HG02943 (cell line): ENCODE measurements around the gene GLIS1.

Source experiments
- ATAC-seq: cut with Tn5 transposase; IDR thresholded peaks from one replicate; pipeline ENCODE4 v1.9.1; 2021; ENCODE audit warnings: mild to moderate bottlenecking, low read depth, moderate library complexity; ENCODE audit not compliant: unreplicated experiment

Gene GLIS1

DNA sequence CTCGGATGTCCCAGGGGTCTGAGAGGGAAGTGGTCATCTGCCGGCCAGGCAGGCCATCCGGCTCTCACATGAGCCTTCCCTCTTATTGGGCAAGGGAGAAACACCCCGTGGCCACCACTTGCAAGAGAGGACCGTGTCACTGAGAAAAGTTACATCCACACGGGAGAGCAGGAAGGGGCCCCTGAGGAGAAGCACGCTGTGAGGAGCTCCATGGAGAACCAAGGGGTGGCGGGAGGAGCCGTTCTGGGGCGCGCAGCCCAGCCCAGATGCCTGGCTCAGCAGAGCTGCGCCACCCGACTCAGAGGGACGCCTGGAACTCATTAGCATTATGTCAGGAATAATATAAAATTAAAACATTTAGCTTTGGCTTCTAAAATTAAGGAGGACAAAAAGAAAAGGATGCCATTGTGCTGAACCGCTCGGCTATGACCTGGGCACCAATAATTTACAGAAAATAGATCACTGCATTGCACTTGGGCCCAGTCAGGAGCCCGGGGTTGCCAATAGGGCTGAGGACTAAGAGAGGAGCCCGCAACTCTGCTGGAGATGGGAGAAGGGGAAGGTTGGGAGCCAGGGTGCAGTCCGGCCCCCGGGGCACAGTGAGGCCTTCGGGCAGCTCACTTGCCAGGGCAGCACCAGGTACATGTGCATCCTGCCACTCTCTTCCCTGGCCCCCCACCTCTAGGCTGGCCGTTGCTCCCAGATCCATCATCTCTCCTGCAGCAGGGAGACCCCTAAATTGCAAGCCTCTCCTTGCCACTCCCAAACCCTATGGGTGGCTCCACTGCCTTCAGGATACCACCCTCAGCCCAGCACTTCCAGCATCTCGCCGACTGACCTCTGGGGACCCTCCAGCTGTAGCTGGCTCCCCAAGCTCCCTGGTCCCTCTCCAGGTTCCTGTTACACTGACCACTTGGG is 194.9 kb downstream of the GLIS1 start:
- no peak for ATAC-seq

DNA sequence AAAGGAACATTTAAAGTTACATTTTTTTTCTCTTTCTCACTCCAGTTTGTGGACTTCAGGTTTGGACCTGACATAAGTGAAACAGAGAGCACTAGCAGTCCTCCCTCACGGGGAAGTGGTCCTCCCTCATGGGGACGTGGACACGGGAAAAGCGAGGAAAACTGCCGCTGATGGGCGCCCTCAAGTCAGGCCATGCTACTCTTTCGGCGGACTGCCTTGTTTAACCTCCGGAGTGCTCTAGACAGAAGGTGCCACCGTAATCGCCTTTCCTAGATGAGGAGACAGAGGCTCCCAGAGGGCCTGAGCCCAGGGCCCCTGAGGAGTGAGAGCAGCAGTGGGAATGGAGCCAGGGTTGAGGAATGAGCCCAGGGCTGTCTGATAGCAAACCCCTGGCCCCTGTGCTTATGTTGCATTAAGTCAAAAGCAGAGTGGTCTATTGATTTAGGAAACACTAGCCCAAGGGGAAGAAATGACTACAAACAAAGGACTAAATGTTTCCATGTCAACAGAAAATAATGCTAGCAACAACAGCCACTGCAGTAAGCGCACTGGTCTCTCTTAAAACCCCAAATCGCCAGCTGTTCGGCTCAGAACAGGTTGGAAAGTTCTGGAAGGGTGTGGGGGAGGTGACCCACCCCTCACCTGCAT is 195.7 kb downstream of the GLIS1 start:
- ATAC-seq = no peak

DNA sequence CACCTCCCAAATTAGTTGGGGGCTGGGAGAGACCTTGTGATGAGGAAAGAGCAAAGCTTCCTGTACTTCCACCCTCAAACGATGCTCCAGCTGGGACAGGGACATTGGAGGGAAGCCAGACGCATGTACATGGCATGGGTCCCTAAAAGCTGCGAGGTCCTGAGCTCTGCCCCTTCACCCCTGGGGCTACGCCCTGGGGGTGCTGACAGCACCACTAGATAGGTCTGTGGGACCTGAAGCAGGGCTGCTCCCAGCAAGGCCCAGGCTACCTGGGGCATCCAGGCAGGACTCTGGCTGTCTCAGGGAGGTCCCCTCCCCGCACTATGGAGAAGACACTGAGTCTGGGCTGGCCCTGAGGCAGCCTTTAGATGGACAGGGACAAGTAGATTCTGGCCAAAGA is 196.4 kb downstream of the GLIS1 start:
- no peak for ATAC-seq

DNA sequence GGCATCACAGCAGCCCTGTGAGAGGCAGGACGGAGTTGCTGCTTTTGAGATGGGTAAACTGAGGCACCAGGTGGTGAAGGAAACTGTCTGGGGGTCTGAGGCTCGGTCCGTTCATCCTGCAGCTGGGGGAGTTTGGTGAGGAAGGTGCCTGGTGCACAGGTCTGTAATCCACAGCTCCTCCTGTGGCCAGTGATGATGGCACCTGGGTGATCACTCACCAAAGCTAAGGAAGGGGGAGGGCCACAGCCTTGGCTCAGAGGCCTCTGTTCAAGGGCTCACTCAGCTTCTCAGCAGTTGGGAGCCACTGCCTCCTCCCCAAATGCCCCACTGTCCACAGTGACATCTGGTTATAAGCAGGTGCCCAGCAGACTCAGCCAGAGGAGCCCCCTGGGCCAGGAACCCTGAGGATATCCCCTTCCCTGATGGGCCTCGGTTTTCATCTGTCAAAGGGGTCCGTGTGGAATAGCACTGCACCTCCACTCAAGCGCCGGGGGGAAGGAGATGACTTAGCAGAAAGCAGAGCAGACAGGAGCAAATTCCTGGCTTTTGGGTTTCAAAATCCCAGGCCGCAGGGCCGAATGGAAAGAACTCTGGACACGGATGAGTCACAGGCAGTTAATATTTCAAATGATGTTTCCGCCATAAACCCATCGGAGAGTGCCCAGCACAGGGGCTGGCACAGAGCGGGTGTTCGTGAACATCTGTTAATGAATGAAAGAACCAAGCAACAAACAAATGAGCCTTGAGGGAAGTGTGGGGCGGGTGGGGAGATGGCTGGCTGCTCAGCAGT is 197.0 kb downstream of the GLIS1 start:
- no peak for ATAC-seq

DNA sequence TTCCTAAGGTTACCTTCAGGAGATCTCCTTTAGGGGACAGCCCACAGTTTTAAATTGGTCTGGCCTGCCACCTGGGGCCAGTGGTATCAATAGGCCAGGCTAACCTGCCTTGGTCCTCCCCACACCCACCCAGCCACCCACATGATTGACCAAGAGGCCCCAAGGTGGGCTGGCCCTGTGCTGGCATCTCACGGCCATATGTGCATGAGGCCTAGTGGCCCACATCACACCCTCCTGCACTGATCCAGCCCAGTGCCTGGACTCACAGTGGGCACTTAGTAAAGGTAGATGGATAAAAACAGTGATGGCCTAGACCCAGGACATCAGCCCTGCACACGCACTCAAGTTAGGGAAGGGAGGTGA is 197.7 kb downstream of the GLIS1 start:
- ATAC-seq = no peak

DNA sequence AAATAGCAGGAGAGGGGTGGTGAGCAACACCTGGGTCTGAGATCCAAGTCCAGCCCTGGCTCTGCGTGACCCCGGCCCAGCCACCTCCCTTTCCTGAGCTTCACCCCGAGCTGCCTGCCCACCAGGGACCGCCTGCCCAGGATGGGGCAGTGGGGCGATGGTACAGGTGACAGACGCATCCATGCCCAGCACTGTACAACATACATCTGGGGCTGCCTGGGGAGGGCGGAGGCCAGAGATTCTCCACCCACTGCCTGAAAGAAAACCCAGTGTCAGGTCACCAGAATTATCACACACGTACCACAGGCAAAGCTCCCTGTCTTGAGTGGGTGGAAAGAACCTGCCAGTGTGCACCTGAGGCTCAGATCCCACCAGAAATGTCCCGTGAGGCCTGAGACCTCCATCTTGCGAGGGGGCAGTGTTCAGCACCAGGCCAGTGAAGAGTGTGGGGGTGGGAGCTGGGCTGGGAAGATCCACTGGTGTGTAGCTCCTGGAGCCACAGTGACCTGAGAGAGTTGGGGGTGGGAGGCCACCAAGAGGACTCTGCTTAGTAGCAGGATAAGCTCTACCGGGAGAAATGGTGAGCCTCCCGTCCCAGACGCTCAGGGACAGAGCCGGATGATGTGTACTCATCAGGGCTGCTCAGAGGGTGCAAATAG is 198.2 kb downstream of the GLIS1 start:
- ATAC-seq = no peak

DNA sequence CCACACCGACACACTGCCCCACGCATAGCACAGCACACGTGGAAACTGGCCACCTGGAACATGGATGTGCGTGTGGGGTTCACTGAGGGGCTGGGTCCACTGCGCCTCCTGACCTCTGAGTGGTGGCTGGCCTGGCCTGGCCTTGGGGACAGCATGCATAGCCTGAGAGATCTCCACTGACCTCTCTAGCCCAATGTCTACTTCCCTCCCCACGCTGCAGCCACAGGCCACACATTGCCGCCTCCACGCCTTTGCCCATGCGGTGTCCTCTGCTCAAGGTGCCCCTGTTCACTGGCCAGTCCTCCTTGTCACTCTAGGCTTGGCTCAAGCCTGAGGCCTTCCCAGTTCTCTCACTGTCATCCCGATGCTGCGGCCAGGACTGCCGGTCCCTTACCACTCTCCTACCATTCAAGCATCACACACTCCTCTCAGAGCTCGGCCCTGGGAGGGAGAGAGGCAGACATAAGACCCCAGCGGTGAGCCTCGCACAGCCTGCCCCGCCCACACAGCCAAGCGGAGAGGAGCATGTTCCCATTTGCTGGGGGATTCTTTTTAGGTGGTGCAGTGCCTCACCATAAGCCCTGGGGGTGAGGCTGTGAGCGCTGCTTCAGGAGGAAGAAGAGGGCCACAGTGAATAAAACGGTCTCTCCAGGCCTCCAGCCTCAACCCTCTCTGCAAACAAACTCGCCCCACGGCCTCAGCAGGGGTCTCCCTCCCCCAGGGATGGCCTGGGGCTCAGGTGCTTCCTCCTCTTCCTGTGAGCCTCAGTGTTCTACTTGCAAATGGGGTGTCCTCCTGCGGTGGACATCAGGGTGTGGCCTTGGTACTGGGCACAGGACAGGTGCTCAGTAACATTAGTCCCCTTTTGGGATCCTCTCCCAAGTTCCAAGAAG is 199.0 kb downstream of the GLIS1 start:
- no peak for ATAC-seq

DNA sequence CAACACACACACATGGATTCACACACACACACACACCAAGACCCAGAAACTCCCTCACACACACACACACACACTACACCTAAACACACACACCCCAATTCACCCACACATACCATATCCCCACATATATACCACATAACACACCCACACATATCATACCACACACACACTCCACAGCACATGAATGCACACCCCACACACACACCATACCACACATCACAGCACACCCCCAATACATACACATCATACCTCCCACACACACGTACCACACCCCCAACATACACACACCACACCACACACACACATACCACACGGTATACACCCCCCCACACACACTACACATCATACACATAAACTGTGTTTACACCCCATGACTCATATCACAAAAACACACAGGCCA is 199.7 kb downstream of the GLIS1 start:
- no peak for ATAC-seq

DNA sequence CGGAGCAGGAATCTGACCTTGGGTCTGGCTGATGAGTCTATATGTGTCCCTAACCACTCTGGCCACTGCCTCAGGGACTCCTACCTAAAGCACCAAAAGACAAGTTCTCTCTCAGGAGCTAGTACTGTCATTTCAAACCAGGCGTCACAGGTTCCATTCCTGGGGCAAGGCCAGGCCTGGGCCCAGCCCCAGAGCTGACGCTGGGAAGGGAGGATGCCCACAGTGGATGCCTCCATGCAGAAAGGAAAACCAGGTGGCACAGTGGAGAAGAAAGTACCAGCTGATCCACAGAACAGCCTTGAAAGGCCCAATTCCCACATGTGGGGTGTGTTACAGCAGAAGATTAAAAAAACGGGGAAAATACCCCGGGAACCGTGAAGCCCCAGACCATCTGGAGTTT is 202.4 kb downstream of the GLIS1 start:
- no peak for ATAC-seq

DNA sequence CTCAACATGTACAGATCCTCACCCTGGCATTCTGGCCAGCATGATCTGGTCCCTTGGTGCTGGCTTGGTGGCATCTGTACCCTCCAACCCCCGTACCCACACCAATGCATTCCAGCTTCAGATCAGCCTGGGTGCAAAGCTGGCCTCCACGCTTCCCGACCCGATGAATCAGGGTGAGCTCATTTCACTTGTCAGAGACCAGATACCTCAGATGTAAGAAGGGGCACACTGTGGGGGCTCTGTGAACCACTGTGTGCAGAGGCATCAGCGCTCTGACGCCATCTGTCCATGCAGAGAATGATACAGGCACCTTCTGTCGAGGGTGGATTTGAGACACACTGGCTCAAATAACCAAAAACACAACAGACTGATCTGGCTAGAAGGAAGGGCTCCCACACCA is 203.1 kb downstream of the GLIS1 start:
- no peak for ATAC-seq

DNA sequence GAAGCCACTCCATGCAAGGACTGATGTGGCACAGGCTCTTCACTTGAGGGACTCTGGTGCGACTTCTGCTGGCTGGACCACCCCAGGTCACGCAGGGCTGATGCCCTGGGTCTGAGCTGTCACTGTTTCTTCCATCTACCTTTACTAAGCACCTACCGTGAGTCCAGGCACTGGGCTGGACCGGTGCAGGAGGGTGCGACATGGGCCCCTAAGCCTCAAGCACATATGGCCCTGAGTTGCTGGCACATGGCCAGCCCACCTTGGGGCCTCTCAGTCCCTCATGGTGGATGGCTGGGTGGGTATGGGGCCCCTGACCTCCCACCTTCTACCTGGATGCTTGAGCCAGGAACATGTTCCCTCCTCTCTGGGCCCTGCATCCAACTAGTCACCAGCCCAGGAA is 203.7 kb downstream of the GLIS1 start:
- ATAC-seq = no peak

DNA sequence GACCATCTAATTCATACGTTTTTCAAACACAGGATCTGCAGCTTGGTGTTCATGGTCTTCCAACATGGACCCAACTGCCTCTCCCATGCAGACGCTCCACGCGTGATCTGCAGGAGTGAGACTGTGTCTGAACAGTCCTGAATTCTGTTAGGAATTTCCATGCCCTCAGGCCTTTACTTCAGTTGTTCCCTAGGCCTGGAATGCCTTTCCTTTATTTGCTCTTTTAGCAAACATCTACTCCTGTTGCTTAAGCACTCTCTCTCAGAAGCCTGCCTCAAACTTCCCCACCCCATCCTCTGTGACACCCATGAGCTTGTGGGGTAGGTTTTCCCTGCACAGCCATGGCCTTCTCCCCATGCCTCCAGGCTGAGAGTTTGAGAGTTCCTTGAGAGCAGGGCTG is 206.1 kb downstream of the GLIS1 start:
- ATAC-seq = no peak

DNA sequence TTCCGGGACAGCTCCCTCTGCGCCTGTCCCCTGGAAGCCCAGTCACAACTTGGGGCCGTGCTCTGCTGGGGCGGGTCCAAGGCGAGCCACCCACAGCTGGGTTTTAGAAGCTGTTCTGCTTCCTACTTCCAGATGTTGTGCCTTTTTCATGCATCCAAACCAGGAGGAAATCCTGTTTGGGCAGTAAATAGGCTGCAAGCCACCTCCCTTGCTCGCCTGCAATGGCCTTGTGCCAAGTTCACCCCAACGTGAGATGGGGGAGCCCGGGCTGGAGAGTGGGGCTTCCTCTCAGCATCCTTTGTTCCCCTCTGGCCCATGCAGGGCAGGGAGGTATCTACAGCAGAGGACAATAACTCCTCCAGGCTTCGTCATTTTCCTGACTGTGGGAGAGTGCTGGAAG is 206.6 kb downstream of the GLIS1 start:
- ATAC-seq = no peak

DNA sequence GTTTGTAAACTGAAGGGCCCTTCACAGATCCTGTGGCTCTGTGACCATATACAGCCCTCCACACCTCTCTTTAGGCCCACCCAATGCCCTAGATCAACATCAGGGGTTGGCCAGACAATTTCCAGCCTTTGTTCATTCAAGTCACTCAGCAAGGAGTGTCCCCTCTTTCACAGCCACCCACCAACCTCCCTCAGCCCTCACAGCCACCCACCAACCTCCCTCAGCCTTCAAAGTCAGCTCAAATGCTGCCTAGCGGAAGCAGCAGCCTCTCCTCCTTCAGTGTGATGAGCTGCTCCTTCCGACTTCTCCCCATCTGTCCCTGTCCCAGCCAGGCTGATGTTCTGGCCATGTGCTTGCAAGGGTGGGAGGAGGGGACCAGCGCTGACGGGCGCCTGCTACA is 208.4 kb downstream of the GLIS1 start:
- no peak for ATAC-seq

DNA sequence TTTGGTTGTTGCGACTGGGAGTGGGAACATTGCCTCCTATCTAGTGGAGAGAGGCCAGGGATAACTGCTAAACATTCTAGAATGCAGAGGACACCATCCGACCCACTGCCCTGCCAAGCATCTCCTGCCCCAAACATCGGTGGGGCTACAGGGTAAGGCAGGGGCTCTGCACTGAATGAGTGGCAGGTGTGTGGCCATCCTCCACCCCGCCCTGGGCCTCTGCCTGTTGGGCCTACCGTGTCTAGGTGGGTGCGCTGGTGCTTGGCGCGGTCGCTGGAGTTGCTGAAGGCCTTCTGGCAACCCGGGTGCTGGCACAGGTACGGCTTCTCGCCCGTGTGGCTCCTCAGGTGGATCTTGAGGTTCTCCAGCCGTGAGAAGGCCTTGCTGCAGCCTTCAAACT is 209.4 kb downstream of the GLIS1 start:
- ATAC-seq = no peak

DNA sequence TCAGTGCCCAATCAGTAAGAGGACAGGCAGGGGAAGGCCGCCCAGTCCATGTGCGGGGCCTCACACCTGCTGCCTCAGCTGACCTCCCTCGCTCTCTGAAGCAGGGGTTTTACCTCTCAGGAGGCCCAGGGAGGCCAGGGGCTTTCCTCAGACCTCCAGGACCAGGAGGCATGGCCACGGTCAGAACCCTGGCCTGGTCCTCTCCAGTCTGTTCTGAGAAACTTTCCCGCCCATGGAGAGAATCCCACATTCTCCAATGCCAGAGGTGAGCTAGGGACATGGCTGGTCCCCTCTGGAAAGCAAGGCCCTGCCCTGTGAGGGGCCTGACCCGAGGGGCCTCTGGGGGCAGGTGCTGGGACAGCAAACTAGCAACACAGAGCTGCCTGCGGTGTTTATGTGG is 211.6 kb downstream of the GLIS1 start:
- ATAC-seq = no peak

DNA sequence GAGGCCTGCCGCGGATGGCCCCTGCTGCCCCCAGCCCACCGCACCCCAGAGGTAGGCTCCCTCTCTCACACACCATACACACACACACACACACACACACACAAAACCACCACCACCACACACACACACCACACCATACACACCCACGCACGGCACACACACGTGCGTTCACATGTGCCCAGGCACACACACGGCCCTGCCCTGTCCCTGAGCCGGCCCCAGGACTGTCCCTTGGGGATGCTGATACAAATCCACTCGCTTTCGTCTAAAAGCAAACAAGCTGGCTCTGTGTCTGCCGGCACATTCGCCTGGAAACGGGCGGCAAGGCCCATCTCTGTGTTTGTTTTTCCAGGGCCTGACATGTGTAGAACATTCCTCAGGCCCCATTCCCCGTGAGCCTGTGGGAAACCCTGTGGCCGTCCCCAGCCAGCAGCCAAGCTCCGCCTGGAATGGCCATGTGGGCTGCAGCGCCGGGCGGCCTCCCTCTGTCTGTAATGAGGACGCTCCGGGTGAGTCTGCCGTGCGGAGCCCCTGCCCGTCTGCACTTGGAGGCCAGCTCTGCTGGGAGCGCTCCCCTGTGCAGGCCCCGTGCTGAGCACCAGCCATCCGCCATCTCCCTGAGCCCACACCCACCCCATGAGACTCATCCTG is 212.4 kb downstream of the GLIS1 start:
- no peak for ATAC-seq

DNA sequence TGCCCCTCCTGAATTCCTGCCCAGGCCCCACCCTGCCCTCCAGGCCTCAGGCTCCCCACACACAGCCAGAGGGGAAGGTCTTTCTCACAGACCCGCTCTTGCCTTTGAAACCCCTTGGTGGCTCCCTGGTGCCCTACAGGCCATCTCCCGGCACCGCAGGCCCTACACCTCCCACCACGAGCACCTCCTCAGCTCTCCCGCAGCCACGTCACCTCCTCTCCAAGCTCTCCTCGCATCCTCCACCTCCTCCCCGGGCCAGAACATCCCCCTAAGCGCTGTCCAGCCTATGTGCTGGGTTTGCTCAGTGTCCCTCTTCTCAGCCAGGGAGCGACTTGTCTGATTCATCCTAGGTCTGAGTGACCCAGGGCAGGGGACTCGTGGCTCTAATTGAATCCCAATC is 213.4 kb downstream of the GLIS1 start:
- ATAC-seq = no peak
